DND-41 (cell line): Measurements from ENCODE around the gene ZCCHC14.
"Not testable (repeated sequence)": the region's sequence is repeated elsewhere in the genome, so short reads cannot be mapped to it uniquely, and the experiment has no call there.

Experiments used
- CTCF ChIP-seq: IDR thresholded peaks from 2 replicates; pipeline ENCODE4 v1.5.1; 2012; ENCODE audit warnings: borderline replicate concordance, low read length, moderate library complexity, mild to moderate bottlenecking; ENCODE audit not compliant: poor library complexity, severe bottlenecking; ENCODE audit errors: extremely low read depth
- EZH2 ChIP-seq: IDR thresholded peaks from 3 replicates; pipeline ENCODE4 v1.6.1; 2012; ENCODE audit warnings: borderline replicate concordance, low read depth, mild to moderate bottlenecking, moderate library complexity, low read length, inconsistent platforms; ENCODE audit not compliant: severe bottlenecking

DNA sequence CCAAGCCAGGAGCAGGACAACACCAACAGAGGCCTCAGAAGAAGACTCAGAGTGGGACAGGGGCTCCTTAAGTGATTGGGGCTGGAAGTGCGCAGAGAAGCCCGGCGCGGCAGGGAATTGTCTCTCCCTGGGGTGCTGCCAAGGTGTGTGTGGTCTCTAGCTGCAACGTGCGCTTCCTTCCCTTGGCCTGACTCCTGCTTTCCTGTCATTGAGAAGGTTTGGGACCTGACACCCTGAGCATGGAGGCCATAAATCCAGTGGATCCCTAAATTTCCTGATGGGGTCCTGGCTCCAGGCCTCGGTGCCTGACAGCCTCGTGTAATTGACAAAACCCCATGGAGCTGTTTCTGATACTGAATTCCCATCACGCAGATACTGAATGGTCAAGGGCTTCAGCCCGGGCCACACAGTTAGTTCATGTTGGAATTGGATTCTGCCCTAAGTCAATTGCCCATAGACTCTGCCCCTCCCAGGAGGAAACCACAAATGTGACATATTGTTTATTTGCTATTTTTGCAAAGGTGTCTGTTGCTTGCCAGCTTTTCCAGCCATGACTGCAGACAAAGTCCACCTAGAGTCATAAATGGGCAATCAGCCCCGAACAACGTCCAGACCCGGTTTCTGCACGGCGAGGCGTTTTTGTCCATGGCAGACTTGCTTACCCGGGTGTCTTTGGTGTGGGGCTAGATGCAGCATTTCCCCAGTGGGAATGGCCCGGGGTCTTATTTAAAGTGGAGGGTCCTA, 4.4 kb upstream of the ZCCHC14 start:
- TF ChIP-seq EZH2, CTCF: not testable (repeated sequence)
